GM19193 (cell line): ENCODE measurements around the gene COL18A1.

Source experiments
- POLR2A ChIP-seq: IDR thresholded peaks from 4 replicates; pipeline ENCODE4 v1.6.1; 2011; ENCODE audit not compliant: insufficient read depth, insufficient read length; ENCODE audit errors: extremely low read depth

COL18A1 gene

GRCh38 chr21:45473496-45474322 lies 68.7 kb downstream of the COL18A1 start:
- no peak for TF ChIP-seq POLR2A

DNA sequence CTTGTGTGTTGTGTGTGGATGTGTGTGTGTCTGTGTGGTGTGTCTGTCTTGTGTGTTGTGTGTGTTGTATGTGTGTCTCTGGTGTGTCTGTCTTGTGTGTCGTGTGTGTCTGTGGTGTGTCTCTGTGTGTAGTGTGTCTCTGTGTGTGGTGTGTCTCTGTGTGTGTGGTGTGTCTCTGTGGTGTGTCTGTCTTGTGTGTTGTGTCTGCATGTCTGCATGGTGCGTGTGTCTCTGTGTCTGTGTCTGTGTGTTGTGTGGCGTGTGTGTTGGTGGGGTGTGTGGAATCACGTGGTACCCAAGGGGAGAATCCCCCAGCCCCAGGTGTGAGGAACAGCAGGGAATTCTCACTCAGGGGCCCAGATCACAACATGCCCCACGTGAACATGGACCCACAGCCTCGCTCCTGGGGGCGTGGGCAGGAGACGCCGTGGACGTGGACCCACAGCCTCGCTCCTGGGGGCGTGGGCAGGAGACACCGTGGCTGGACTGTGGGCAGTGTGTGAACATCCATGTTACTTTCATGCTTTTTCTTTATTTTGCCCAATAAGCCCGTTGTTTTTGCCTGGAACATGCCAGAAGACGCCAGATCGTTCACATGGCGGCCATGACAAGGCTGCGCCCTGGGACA lies 69.5 kb downstream of the COL18A1 start:
- no peak for TF ChIP-seq POLR2A

DNA sequence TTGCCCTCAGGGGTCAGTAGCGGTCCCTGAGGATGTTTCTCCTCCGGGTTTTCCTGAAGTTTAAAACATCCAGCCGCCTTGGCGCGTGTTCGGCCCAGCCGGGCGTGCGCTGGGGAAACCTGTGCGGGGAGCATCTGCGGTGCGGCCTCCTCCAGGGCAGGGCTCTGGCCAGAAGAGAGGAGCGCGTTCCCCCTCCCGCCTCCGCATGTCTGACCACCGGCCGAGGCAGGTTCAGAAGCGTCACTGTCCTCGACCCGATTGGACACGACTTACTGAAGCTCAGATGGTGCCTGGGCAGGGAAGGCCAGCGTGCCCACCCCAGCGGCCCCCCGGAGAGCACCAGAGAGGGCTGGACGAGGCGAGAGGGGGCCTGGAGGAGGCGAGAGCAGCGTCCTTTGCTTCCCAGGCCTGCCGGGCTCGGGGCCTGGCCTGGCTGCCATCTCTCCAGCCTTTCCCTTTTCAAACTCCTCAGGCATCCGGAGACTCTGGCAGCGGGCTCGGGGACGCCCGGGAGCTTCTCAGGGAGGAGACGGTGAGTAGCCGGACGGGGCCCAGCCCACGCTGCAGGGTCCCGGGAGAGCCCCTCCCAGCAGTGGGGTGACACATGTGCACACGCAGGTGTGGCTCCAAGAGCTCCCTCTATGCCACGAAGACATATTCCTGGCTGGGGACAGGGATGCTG lies 70.2 kb downstream of the COL18A1 start:
- no peak for TF ChIP-seq POLR2A

DNA sequence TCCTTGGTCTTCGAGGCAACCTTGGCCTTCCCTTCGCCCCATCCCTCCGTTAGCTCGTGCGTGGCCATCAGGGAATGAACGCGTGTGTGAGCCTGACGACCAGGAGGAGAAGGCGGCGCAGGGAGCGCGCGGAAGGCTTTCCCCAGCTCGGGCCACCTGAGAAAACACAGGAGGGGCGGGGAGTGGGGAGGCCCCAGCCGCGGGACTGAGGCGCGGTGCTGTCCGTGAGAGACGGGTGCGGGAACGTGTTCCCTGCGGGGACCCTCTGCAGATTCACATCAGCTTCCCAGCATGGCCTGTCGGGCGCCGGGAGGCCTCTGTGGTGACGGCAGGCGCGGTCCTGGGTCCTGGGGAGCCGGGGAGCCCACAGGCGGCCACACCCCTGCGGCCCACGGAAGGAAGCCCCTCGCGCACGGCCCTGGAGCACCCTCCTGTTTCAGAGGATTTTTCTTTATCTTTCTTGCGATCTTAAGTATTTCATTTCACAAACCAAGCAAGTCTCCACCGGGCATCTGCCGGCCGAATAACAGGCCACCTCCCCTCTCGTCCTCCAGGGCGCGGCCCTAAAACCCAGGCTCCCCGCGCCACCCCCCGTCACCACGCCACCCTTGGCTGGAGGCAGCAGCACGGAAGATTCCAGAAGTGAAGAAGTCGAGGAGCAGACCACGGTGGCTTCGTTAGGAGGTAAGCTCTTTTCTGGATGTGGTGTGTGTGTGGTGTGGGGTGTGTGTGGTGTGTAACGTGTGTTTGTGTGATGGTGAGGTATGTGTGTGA lies 71.0 kb downstream of the COL18A1 start:
- TF ChIP-seq POLR2A: no peak

- TF ChIP-seq POLR2A: no peak
Measured at GRCh38 chr21:45476582-45476981, 71.6 kb downstream of the COL18A1 start.

GRCh38 chr21:45477176-45478114 lies 72.5 kb downstream of the COL18A1 start:
- no peak for TF ChIP-seq POLR2A

DNA sequence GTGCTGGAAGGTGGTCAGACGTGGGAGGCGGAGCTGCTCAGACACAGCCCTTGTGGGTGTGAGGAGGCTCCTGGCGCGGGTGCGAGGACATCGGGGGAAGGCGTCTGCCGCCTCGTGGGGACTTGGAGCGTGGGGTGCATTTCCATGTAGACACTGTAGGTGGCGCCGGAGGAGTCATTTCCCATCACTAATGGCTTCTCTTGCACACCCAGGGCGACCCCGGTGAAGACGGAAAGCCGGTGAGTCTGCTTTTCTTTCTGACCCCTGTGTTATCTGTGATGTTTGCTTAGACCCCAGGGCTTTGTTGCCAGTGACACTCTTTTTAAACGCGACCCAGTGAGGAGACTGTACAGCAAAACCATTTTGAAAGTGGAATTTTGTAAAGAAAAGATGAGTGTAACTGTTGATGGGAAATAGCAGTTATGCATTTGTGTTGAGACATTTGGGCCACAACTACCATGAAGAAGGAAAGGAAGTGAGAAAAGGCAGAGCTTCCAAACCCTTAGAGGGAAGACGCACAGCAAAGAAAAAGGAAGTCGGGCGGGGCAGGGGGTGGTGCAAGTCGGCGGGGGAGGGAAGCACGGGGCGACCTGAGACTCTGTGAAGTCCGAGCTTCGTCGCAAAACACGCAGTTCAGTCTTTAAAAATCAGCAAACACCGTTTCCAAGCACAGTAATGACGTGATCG lies 73.3 kb downstream of the COL18A1 start:
- no peak for TF ChIP-seq POLR2A

- TF ChIP-seq POLR2A: no peak
Measured at GRCh38 chr21:45478816-45479669, 74.1 kb downstream of the COL18A1 start.

DNA sequence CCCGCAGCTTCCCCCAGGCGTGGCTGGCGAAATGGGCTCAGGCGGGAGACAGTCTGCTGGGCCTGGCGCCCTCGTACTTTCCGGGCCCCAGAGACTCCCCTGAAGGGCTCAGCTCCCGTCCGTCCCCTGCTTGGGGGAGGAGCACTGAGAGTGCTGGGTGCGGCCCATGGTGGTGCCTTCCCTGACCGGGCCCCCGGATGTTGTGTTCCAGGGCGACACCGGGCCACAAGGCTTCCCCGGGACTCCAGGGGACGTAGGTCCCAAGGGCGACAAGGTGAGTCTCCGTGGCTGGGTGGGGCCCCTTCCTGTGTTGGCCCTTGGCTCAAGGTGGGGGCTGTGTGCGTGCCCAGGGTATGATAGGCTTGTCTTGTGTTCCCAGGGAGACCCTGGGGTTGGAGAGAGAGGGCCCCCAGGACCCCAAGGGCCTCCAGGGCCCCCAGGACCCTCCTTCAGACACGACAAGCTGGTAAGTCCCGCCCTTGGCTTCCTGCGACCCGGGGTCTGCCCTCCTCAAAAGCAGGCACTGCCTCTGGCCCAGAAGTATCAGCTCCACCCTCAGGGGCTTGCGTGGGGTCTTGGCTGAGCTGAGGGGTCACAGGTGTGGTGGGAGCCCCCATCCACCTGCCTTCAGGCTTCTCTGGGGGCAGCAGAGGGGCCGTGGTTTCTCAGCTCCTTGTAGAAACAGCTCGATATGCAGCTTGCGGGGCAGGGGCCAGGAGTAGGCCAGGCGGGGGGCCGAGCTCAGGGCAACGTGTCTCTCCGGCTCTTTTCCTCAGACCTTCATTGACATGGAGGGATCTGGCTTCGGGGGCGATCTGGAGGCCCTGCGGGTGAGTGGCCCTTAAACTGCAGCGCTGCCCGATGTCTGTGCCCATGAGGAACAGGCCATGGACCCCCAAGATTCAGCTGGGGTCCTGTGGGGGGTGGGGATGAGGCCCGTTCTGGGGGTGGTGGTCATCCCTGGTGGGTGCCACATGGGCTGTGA lies 75.0 kb downstream of the COL18A1 start:
- no peak for TF ChIP-seq POLR2A

GRCh38 chr21:45480701-45481500 lies 75.9 kb downstream of the COL18A1 start:
- TF ChIP-seq POLR2A: no peak

DNA sequence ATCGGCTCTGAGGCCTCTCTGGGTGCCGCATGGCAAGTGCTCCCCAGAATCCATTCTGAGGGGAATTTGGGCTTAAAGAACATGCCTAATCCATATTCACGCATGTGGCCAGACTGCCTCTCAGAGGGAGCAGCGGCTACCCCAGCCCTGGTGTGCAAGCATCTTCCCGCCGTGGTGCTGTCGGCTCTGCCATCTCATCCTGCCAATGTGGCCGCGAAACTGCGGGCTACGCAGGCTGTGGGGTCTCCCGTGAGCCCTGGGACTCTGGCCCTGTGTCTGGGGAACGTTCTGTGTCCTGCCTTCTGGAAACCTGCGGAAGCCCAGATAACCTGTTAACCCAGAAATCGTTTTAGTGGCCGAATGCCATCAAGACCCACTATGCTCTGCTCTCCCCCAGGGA lies 76.6 kb downstream of the COL18A1 start:
- no peak for TF ChIP-seq POLR2A
